Activated T-cell treated with anti-CD3 and anti-CD28 coated beads, Interleukin-2, amount 50 U/mL, for 24 hours (primary cell): ENCODE data around the gene HOXA13.

ENCODE experiments used
- DNase-seq: peaks from one replicate; pipeline ENCODE4 v3.0.0-alpha.2; 2020
- H3K27ac Mint-ChIP-seq: 2 replicates; pipeline ENCODE4 v1.8.0; 2020; ENCODE audit warnings: mild to moderate bottlenecking, mixed read lengths
- H3K27me3 Mint-ChIP-seq: 2 replicates; pipeline ENCODE4 v1.8.0; 2020; ENCODE audit warnings: mixed read lengths
- H3K36me3 Mint-ChIP-seq: 2 replicates; pipeline ENCODE4 v1.8.0; 2020; ENCODE audit warnings: low read depth, mixed read lengths
- H3K4me1 Mint-ChIP-seq: 2 replicates; pipeline ENCODE4 v1.8.0; 2020; ENCODE audit warnings: low read depth, mixed read lengths
- H3K4me3 Mint-ChIP-seq: 2 replicates; pipeline ENCODE4 v1.8.0; 2020; ENCODE audit warnings: mild to moderate bottlenecking, moderate library complexity, mixed read lengths
- H3K9me3 Mint-ChIP-seq: 2 replicates; pipeline ENCODE4 v1.8.0; 2020; ENCODE audit warnings: mixed read lengths

Gene HOXA13

DNA sequence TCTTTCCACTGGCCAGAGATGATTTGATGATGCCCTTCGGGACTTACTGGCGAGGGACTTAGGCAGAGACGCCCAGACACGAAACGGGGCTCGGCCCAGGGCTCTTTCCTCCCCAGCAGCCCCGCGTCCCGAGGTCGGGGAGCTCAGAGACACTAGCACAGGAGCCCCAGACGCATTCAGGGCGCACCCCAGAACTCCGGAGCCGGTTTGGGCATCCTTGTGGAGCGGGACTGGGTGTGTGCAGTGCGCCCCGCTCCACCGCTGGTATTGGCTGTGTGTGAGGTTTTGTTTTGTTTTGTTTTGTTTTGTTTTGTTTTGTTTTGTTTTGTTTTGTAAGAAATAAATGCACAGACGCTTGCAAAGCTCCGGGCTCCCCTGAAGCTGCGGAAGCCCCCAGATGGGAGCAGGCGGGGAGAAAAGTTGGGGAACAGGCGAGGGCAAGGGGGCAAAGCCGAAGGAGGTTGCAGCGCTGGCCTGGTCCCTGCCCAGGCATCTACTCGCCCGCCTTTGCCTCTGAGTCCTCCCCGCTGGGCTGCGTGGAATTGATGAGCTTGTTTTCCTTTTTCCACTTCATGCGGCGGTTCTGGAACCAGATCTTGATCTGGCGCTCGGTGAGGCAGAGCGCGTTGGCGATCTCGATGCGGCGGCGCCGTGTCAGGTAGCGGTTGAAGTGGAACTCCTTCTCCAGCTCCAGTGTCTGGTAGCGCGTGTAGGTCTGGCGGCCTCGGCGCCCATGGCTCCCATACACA, 54.6 kb downstream of the HOXA13 start:
- no peak for DNase-seq
- H3K27me3 Mint-ChIP-seq = peaks cover 81% of the 10 kb centered on the region
- no peaks in the 10 kb centered on the region for H3K9me3 Mint-ChIP-seq
- H3K4me1 Mint-ChIP-seq = peaks cover 10% of the 10 kb centered on the region
- no peak overlapping the region for H3K27ac Mint-ChIP-seq
- H3K4me3 Mint-ChIP-seq = no peak overlapping the region
- no peaks in the 10 kb centered on the region for H3K36me3 Mint-ChIP-seq

DNA sequence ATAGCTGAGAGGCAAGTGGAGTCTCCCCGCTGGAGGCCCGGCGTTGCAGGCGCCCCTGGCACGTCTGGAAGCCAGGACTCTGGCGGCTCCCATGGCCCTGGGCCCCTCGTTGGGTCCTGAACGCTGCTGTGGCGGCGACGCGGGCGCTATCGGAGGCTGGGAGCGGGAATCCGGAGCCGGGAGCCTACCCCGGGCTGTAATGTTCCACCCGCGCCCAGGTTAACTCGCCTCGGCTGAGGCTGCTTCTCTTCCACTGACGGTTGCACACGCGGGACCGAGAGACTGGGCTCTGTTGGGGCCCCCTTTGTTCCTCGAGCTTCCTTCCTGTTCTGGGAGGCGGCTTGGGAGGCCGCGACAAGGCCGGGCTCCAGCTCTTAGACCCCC, 55.1 kb downstream of the HOXA13 start:
- Mint-ChIP-seq H3K36me3 (no peaks in the 10 kb centered on the region), H3K4me1 (peaks cover 8% of the 10 kb centered on the region), H3K27me3 (peaks cover 76% of the 10 kb centered on the region), H3K4me3 (no peak overlapping the region), H3K9me3 (no peaks in the 10 kb centered on the region), H3K27ac (no peak overlapping the region)
- DNase-seq = no peak
